Measurements from ENCODE around the gene BPI. TPM values are rescaled to one million over a fixed set of nuclear protein-coding genes. Genes with fewer than 3 reads are reported as not detected.

The BPI gene
- total RNA-seq, 1 experiment from 2014 or later = not detected

- Histone ChIP-seq H3K9me3 (ENCODE audit: control insufficient read depth, insufficient read depth, low read depth, low read length) (no peaks in the 10 kb centered on the region), H3K36me3 (ENCODE audit: control insufficient read depth, insufficient read depth, low read length) (no peaks in the 10 kb centered on the region), H3K4me3 (ENCODE audit: low read depth in 2 of 2, low read length in 2 of 2) (no peak overlapping the region), H3K4me1 (ENCODE audit: control insufficient read depth, insufficient read depth, low read length) (no peaks in the 10 kb centered on the region), H3K27ac (ENCODE audit: low read length) (no peak overlapping the region), H3K27me3 (ENCODE audit: control insufficient read depth, insufficient read depth, low read length) (no peaks in the 10 kb centered on the region)
- POLR2A ChIA-PET = no interaction called here
- CTCF ChIA-PET = no interaction called here
- ATAC-seq = no peak
- TF ChIP-seq, protein P1, sequence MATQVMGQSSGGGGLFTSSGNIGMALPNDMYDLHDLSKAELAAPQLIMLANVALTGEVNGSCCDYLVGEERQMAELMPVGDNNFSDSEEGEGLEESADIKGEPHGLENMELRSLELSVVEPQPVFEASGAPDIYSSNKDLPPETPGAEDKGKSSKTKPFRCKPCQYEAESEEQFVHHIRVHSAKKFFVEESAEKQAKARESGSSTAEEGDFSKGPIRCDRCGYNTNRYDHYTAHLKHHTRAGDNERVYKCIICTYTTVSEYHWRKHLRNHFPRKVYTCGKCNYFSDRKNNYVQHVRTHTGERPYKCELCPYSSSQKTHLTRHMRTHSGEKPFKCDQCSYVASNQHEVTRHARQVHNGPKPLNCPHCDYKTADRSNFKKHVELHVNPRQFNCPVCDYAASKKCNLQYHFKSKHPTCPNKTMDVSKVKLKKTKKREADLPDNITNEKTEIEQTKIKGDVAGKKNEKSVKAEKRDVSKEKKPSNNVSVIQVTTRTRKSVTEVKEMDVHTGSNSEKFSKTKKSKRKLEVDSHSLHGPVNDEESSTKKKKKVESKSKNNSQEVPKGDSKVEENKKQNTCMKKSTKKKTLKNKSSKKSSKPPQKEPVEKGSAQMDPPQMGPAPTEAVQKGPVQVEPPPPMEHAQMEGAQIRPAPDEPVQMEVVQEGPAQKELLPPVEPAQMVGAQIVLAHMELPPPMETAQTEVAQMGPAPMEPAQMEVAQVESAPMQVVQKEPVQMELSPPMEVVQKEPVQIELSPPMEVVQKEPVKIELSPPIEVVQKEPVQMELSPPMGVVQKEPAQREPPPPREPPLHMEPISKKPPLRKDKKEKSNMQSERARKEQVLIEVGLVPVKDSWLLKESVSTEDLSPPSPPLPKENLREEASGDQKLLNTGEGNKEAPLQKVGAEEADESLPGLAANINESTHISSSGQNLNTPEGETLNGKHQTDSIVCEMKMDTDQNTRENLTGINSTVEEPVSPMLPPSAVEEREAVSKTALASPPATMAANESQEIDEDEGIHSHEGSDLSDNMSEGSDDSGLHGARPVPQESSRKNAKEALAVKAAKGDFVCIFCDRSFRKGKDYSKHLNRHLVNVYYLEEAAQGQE (IDR thresholded peaks at IDR 0.05; ENCODE audit: insufficient read depth in 1 of 2, low read depth in 2 of 2, low read length in 1 of 2) = no peak
- TF ChIP-seq POLR2AphosphoS5 (IDR thresholded peaks at IDR 0.05; ENCODE audit: low read depth, low read length) (no peak), TCF7L2 (IDR thresholded peaks at IDR 0.05; ENCODE audit: low read depth, low read length) (no peak), CTCF (IDR thresholded peaks at IDR 0.05) (no peak), SIN3A (IDR thresholded peaks at IDR 0.05; ENCODE audit: borderline replicate concordance, insufficient read depth, low read depth, low read length) (no peak)
- no TSS peak for BruUV-seq (replicated peaks)
- in situ Hi-C loops (cut with HindIII; ENCODE audit: low pct_unique_long_range_greater_than_20kb, low sequenced_read_pairs) (no loop called here), intact Hi-C loops (cut with micrococcal nuclease; ENCODE audit: unreplicated experiment) (no loop called here)
- DNase-seq (ENCODE audit: low read depth, low spot score) = no peak
These were observed 47.9 kb upstream of the BPI start for GRCh38 chr20:38256021-38256420.

GRCh38 chr20:38256966-38257365, 47.0 kb upstream of the BPI start:
- intact Hi-C loops (cut with micrococcal nuclease; ENCODE audit: unreplicated experiment) = no loop called here
- H3K27me3 ChIP-seq (ENCODE audit: control insufficient read depth, insufficient read depth, low read length) = 0 out of 2 replicates have a peak, but pooled peaks cover 2% of the 10 kb centered on the region
- H3K4me1 ChIP-seq (ENCODE audit: control insufficient read depth, insufficient read depth, low read length) = no peaks in the 10 kb centered on the region
- no peak for TF ChIP-seq TCF7L2 (IDR thresholded peaks at IDR 0.05; ENCODE audit: low read depth, low read length)
- TF ChIP-seq CTCF (IDR thresholded peaks at IDR 0.05) = no peak
- TF ChIP-seq POLR2AphosphoS5 (IDR thresholded peaks at IDR 0.05; ENCODE audit: low read depth, low read length) = no peak
- no peak for TF ChIP-seq SIN3A (IDR thresholded peaks at IDR 0.05; ENCODE audit: borderline replicate concordance, insufficient read depth, low read depth, low read length)
- TF ChIP-seq, protein P1 (IDR thresholded peaks at IDR 0.05; ENCODE audit: insufficient read depth in 1 of 2, low read depth in 2 of 2, low read length in 1 of 2) = no peak
- no peak for ATAC-seq
- no peak overlapping the region for H3K4me3 ChIP-seq (ENCODE audit: low read depth in 2 of 2, low read length in 2 of 2)
- no peak overlapping the region for H3K27ac ChIP-seq (ENCODE audit: low read length)
- CTCF ChIA-PET = no interaction called here
- no TSS peak for BruUV-seq (replicated peaks)
- DNase-seq (ENCODE audit: low read depth, low spot score) = no peak
- in situ Hi-C loops (cut with HindIII; ENCODE audit: low pct_unique_long_range_greater_than_20kb, low sequenced_read_pairs) = no loop called here
- no peaks in the 10 kb centered on the region for H3K36me3 ChIP-seq (ENCODE audit: control insufficient read depth, insufficient read depth, low read length)
- POLR2A ChIA-PET = no interaction called here
- no peaks in the 10 kb centered on the region for H3K9me3 ChIP-seq (ENCODE audit: control insufficient read depth, insufficient read depth, low read depth, low read length)

All from Panc1 (cell line).